GM12878 (cell line): ENCODE measurements around the gene PRKAB2. TPM values are rescaled to one million over a fixed set of nuclear protein-coding genes. Genes with fewer than 3 reads are reported as not detected.

Source experiments
- ATAC-seq: fragments of 200-7000 bp; cut with Tn5 transposase; 3 replicates; pipeline ENCODE4 v1.9.1; 2020; ENCODE audit warnings: mild to moderate bottlenecking, moderate library complexity
- BruUV-seq: library from RNA; stranded (reverse); fragments of 400-500 nt; replicated peaks from 2 replicates; lab custom pipeline; 2021; lab: Mats Ljungman, UMichigan
- CTCF ChIA-PET: fragments of 300-600 bp; sonication (Branson Sonifier 250); formaldehyde crosslinking; extraction: SDS; loops from one replicate; lab custom pipeline; 2021; ENCODE audit warnings: inconsistent platforms; lab: Yijun Ruan, JAX
- POLR2A ChIA-PET: fragments of 350-600 bp; formaldehyde crosslinking; extraction: SDS; loops from one replicate; lab custom pipeline; 2021; ENCODE audit warnings: inconsistent platforms; lab: Charles Lee
- RAD21 ChIA-PET: fragments of 300-600 bp; sonication (Branson Sonifier 250); formaldehyde crosslinking; loops from one replicate; lab custom pipeline; 2023; ENCODE audit warnings: antibody characterized with exemption; ENCODE audit not compliant: unreplicated experiment; lab: Charles Lee
- SMC1A ChIA-PET: fragments of 300-600 bp; sonication (Branson Sonifier 250); formaldehyde crosslinking; loops from one replicate; lab custom pipeline; 2023; ENCODE audit not compliant: unreplicated experiment, uncharacterized antibody; lab: Charles Lee
- DNase-seq: peaks from one replicate; pipeline ENCODE4 v3.0.0-alpha.2; 2011; ENCODE audit warnings: low read depth, low spot score
- FAIRE-seq: peaks from 3 replicates; lab custom pipeline; 2011; peaks lifted over from hg19 to GRCh38; lab: Jason Lieb, UNC
- H2AFZ ChIP-seq: 2 replicates; pipeline ENCODE4 v1.6.0; 2011; ENCODE audit warnings: low read depth, low read length, control low read depth; ENCODE audit not compliant: control insufficient read depth
- H3K27ac ChIP-seq: 2 replicates; pipeline ENCODE4 v1.5.1; 2011; ENCODE audit warnings: control low read depth; ENCODE audit not compliant: control insufficient read depth, insufficient read depth
- H3K27me3 ChIP-seq, 2 experiments: replicated peaks in 1 of 2; 2 replicates each; pipeline versions ENCODE4 v1.6.0 to v1.6.1; 2011; ENCODE audit warnings: low read length in 1 of 2; ENCODE audit not compliant: control insufficient read depth in 2 of 2, insufficient read depth in 2 of 2
- H3K36me3 ChIP-seq, 2 experiments: 2 replicates each; pipeline ENCODE4 v1.5.1; 2011; ENCODE audit warnings: low read length in 1 of 2; ENCODE audit not compliant: control insufficient read depth in 2 of 2, insufficient read depth in 2 of 2
- H3K4me1 ChIP-seq: 2 replicates; pipeline ENCODE4 v1.6.1; 2011; ENCODE audit warnings: mild to moderate bottlenecking, low read length, moderate library complexity, mixed read lengths; ENCODE audit not compliant: control insufficient read depth, insufficient read depth
- H3K4me2 ChIP-seq: 2 replicates; pipeline ENCODE4 v1.6.0; 2011; ENCODE audit warnings: control low read depth; ENCODE audit not compliant: control insufficient read depth, insufficient read depth
- H3K4me3 ChIP-seq: fragments of 200-600 bp; sonication (generic); 2 replicates; pipeline ENCODE4 v1.5.1; 2016
- H3K79me2 ChIP-seq: 2 replicates; pipeline ENCODE4 v1.6.0; 2011; ENCODE audit warnings: low read length; ENCODE audit not compliant: control insufficient read depth, insufficient read depth
- H3K9ac ChIP-seq: 2 replicates; pipeline ENCODE4 v1.8.0; 2011; ENCODE audit warnings: low read length, control low read depth, mixed read lengths; ENCODE audit not compliant: control insufficient read depth, insufficient read depth
- H3K9me3 ChIP-seq: replicated peaks from 3 replicates; pipeline ENCODE4 v1.5.1; 2011; ENCODE audit warnings: mild to moderate bottlenecking, low read length; ENCODE audit not compliant: control insufficient read depth, insufficient read depth
- H4K20me1 ChIP-seq: 2 replicates; pipeline ENCODE4 v1.6.0; 2011; ENCODE audit not compliant: control insufficient read depth, insufficient read depth
- CEBPB ChIP-seq, 2 experiments: fragments of 150-350 bp in 1 of 2; IDR thresholded peaks; 2 replicates each; pipeline ENCODE4 v1.6.1; 2012 to 2014; ENCODE audit warnings: low read depth in 2 of 2, low read length in 2 of 2, borderline replicate concordance in 1 of 2, inconsistent platforms in 1 of 2
- HDAC2 ChIP-seq: fragments of 200-600 bp; sonication (generic); IDR thresholded peaks from 2 replicates; pipeline ENCODE4 v1.6.1; 2017
- HSF1 ChIP-seq: fragments of 150-350 bp; IDR thresholded peaks from 2 replicates; pipeline ENCODE4 v1.6.1; 2014; ENCODE audit warnings: mild to moderate bottlenecking, low read depth, low read length
- MTA3 ChIP-seq: IDR thresholded peaks from 2 replicates; pipeline ENCODE4 v1.6.1; 2012; ENCODE audit warnings: low read length, inconsistent platforms, borderline replicate concordance
- NFYB ChIP-seq: IDR thresholded peaks from 2 replicates; pipeline ENCODE4 v1.6.1; 2011; ENCODE audit warnings: low read depth, mild to moderate bottlenecking, low read length, improper control_type of control experiment, moderate library complexity; ENCODE audit not compliant: insufficient read depth
- SKIL ChIP-seq: fragments of 450-650 bp; IDR thresholded peaks from 2 replicates; pipeline ENCODE4 v1.6.1; 2017; ENCODE audit warnings: mild to moderate bottlenecking, low read depth, inconsistent platforms; ENCODE audit not compliant: poor library complexity, severe bottlenecking
- ZNF217 ChIP-seq: fragments of 450-650 bp; IDR thresholded peaks from 2 replicates; pipeline ENCODE4 v1.6.1; 2017; ENCODE audit warnings: antibody characterized with exemption, mild to moderate bottlenecking
- WGBS: methylation state at CpG from one replicate; pipeline ENCODE4 v1.1.6; 2016; ENCODE audit warnings: low lambda C conversion rate; ENCODE audit not compliant: insufficient replicate concordance, insufficient coverage; ENCODE audit errors: missing lambda C conversion rate; 5-methylcytosine and 5-hydroxymethylcytosine counted together
- in situ Hi-C: fragments of 300-500 bp; cut with MboI; formaldehyde crosslinking; loops from 9 replicates; pipeline ENCODE4 v1.14.3; 2018; ENCODE audit warnings: mixed read lengths
- intact Hi-C: fragments of 100-400 bp; cut with micrococcal nuclease; formaldehyde crosslinking; loops from one replicate; pipeline ENCODE4 v1.14.2; 2022; ENCODE audit not compliant: unreplicated experiment
- polyA plus RNA-seq, 11 experiments: library from polyadenylated mRNA; depleted of rRNA in 4 of 11; unstranded in 6 of 11; stranded (reverse) in 5 of 11; fragments of >200 nt; fragmentation: Nextera tagmentation in 4 of 11; fragmentation: Illumina TruSeq in 1 of 11; extraction: Ambion mirVana in 4 of 11; extraction: Trizol in 1 of 11; gene quantifications; 1 replicate in 1 of 11; 2 replicates in 10 of 11; pipeline versions ENCODE4 v1.2.1 to v1.2.3, GENCODE V29; 2011 to 2016; ENCODE audit warnings: inconsistent platforms in 2 of 11, missing spikeins in 2 of 11, low read depth in 1 of 11
- total RNA-seq, 4 experiments: library from RNA; depleted of rRNA in 3 of 4; stranded (reverse); fragments of >200 nt in 3 of 4; fragmentation: Illumina TruSeq in 1 of 4; extraction: Trizol in 1 of 4; gene quantifications; 2 replicates each; pipeline versions ENCODE4 v1.2.1 to v1.2.3, GENCODE V29; 2013 to 2021

The PRKAB2 gene
- total and polyA plus RNA-seq, 10 of the 15 experiments (the other 5 are each of a cell fraction or from before 2014, with no cell fraction given), result 2.2 to 26.4 (median 6.7) TPM

- Histone ChIP-seq H2AFZ (no peak overlapping the region), H3K9me3 (no peaks in the 10 kb centered on the region), H3K36me3 (no peaks in the 10 kb centered on the region), H3K27me3 (no peaks in the 10 kb centered on the region), H4K20me1 (no peaks in the 10 kb centered on the region), H3K4me2 (no peak overlapping the region), H3K4me3 (no peak overlapping the region), H3K79me2 (no peaks in the 10 kb centered on the region), H3K4me1 (no peaks in the 10 kb centered on the region; the same call in 1 of the 2 replicates), H3K27ac (no peak overlapping the region), H3K9ac (no peak overlapping the region)
- no peak for FAIRE-seq
- SMC1A ChIA-PET, result no interaction called here
- POLR2A ChIA-PET, result no interaction called here
- CTCF ChIA-PET, result no interaction called here
- no TSS peak for BruUV-seq
- 40% methylated on average over 7 of the region's 7 CpGs for WGBS
- ATAC-seq, result no peak
- in situ Hi-C loops (no loop called here), intact Hi-C loops (no loop called here)
- RAD21 ChIA-PET, result no interaction called here
- TF ChIP-seq HSF1, result no peak
- TF ChIP-seq NFYB, result no peak
- TF ChIP-seq SKIL, result no peak
- TF ChIP-seq ZNF217, result no peak
- TF ChIP-seq MTA3, result no peak
- no peak for TF ChIP-seq CEBPB (IDR thresholded peaks at IDR 0.05; ENCODE audit: borderline replicate concordance in 1 of 2, low read depth in 2 of 2, low read length in 2 of 2)
- no peak for TF ChIP-seq HDAC2
- DNase-seq, result no peak
Observed at GRCh38 chr1:147111381-147112130, 60.7 kb downstream of the PRKAB2 start.
